GM20000 (cell line): Measurements from ENCODE around the gene LMX1A.

Experiments used
- DNase-seq: peaks from one replicate; pipeline ENCODE4 v3.0.0; 2012; ENCODE audit warnings: low spot score
- CTCF ChIP-seq: IDR thresholded peaks from 2 replicates; pipeline ENCODE4 v1.5.1; 2012; ENCODE audit warnings: mild to moderate bottlenecking, control low read depth; ENCODE audit errors: extremely low read depth, missing control alignments

Gene LMX1A

GRCh38 chr1:165234149-165234548, 122.4 kb downstream of the LMX1A start:
- TF ChIP-seq CTCF, result no peak
- no peak for DNase-seq

- DNase-seq, result no peak
- no peak for TF ChIP-seq CTCF
Measured at GRCh38 chr1:165228676-165229075, 127.8 kb downstream of the LMX1A start.

GRCh38 chr1:165228111-165228655, 128.3 kb downstream of the LMX1A start:
- no peak for TF ChIP-seq CTCF
- no peak for DNase-seq

GRCh38 chr1:165226326-165226725, 130.2 kb downstream of the LMX1A start:
- no peak for TF ChIP-seq CTCF
- DNase-seq, result no peak

GRCh38 chr1:165225650-165226049, 130.9 kb downstream of the LMX1A start:
- no peak for TF ChIP-seq CTCF
- DNase-seq, result no peak

- TF ChIP-seq CTCF, result no peak
- no peak for DNase-seq
Measured at GRCh38 chr1:165225062-165225461, 131.5 kb downstream of the LMX1A start.

- no peak for DNase-seq
- no peak for TF ChIP-seq CTCF
Measured at GRCh38 chr1:165224504-165224903, 132.0 kb downstream of the LMX1A start.
